ENCODE data around the gene PRKCI.

Gene PRKCI

GRCh38 chr3:170309046-170309445 is 86.8 kb downstream of the PRKCI start:
- TF ChIP-seq, protein P1, sequence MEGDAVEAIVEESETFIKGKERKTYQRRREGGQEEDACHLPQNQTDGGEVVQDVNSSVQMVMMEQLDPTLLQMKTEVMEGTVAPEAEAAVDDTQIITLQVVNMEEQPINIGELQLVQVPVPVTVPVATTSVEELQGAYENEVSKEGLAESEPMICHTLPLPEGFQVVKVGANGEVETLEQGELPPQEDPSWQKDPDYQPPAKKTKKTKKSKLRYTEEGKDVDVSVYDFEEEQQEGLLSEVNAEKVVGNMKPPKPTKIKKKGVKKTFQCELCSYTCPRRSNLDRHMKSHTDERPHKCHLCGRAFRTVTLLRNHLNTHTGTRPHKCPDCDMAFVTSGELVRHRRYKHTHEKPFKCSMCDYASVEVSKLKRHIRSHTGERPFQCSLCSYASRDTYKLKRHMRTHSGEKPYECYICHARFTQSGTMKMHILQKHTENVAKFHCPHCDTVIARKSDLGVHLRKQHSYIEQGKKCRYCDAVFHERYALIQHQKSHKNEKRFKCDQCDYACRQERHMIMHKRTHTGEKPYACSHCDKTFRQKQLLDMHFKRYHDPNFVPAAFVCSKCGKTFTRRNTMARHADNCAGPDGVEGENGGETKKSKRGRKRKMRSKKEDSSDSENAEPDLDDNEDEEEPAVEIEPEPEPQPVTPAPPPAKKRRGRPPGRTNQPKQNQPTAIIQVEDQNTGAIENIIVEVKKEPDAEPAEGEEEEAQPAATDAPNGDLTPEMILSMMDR (IDR thresholded peaks at IDR 0.05), result no peak

DNA sequence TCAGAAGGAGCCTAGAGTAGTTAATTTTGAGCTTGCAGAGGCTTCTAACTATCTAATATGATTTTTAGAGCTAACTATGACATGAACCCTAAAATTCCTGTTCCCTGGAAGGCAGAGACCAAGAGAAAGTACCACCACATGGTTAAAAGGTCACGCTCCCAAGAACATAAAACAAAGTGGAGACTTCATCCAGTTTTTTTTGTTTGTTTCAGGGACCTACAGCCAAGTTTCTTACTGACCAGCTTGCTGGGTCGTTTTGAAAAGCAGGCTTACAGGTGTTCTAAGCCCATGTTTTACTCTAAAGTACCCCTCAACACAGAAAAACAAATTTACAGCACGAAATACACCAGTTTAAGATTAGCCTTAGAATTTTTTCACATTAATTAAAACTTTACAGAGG is 95.7 kb downstream of the PRKCI start:
- TF ChIP-seq, protein P1 (IDR thresholded peaks at IDR 0.05), result no peak

GRCh38 chr3:170320461-170321121 is 98.4 kb downstream of the PRKCI start:
- TF ChIP-seq, protein P1 (IDR thresholded peaks at IDR 0.05), result no peak

DNA sequence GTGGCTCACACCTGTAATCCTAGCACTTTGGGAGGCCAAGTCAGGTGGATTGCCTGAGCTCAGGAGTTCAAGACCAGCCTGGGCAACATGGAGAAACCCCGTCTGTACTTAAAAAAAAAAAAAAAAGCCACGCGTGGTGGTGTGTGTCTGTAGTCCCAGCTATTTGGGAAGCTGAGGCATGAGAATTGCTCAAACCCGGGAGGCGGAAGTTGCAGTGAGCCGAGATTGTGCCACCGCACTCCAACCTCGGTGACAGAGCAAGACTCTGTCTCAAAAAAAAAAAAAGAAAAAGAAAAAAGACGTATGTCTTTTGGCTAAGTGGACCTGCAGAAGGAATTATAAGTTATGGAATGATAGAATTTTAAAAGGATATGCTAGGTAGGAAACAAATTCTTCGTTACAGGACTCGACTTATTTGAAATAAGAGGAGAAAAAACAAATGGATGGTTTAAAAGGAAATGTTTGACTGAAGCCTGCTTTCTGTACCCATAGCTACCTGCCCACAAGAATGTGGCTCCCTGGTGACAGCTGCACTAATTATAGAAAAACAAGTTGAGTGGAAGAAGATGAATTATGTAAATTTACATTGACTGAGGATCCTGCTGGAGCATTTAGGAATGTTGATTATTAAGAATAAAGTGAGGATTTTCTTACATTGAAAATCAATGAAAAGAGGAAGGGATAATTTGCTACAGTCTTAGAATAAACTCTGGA is 99.3 kb downstream of the PRKCI start:
- TF ChIP-seq, protein P1 (IDR thresholded peaks at IDR 0.05), result no peak

GRCh38 chr3:170322566-170323269 is 100.5 kb downstream of the PRKCI start:
- TF ChIP-seq, protein P1 (IDR thresholded peaks at IDR 0.05), result no peak

DNA sequence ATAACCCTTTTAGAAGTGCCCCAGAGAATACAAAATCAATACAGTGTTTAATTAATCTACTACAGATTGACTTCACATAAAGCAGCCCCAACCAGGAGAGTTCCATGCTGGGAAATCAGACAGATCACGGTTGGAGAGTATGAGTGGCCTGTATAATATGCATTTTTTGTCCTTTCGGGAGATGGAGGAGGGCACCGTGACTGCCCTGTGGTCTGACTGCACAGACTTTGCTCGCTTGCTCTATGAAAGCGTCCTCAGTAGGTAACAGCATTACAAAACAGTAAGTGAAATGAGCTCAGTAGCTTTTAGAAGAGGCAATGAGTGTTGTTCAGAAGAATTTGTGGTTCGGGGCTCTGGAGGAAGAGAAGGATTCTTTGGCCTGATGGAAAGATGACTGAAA is 101.1 kb downstream of the PRKCI start:
- TF ChIP-seq, protein P1 (IDR thresholded peaks at IDR 0.05), result no peak

- TF ChIP-seq, protein P1 (IDR thresholded peaks at IDR 0.05), result no peak
Measured at GRCh38 chr3:170324962-170325361, 102.7 kb downstream of the PRKCI start.
